NT2/D1 (cell line): ENCODE measurements around the gene NAALADL2.
"Not testable (repeated sequence)": the region's sequence is repeated elsewhere in the genome, so short reads cannot be mapped to it uniquely, and the experiment has no call there.

Source experiments
- DNase-seq: peaks from one replicate; pipeline ENCODE4 v3.0.0-alpha.2; 2011; ENCODE audit warnings: low read depth, low spot score
- H3K27me3 ChIP-seq: 2 replicates; pipeline ENCODE4 v1.6.0; 2011; ENCODE audit warnings: mild to moderate bottlenecking; ENCODE audit not compliant: insufficient read length, insufficient read depth
- H3K36me3 ChIP-seq: 2 replicates; pipeline ENCODE4 v1.6.1; 2011; ENCODE audit warnings: mild to moderate bottlenecking, low read length, mixed read lengths; ENCODE audit not compliant: insufficient read depth, insufficient read length
- H3K4me1 ChIP-seq: 2 replicates; pipeline ENCODE4 v1.5.1; 2011; ENCODE audit not compliant: insufficient read depth, insufficient read length
- H3K4me3 ChIP-seq: 2 replicates; pipeline ENCODE4 v1.5.1; 2011; ENCODE audit warnings: low read depth; ENCODE audit not compliant: insufficient read length
- H3K9ac ChIP-seq: 2 replicates; pipeline ENCODE4 v1.6.0; 2011; ENCODE audit warnings: low read depth; ENCODE audit not compliant: insufficient read length
- H3K9me3 ChIP-seq: 2 replicates; pipeline ENCODE4 v1.5.1; 2011; ENCODE audit warnings: mild to moderate bottlenecking, low read length; ENCODE audit not compliant: insufficient read depth
- SUZ12 ChIP-seq: IDR thresholded peaks from 2 replicates; pipeline ENCODE4 v1.6.1; 2011; ENCODE audit not compliant: insufficient read length, insufficient read depth; ENCODE audit errors: extremely low read depth
- YY1 ChIP-seq: IDR thresholded peaks from 2 replicates; pipeline ENCODE4 v1.6.1; 2011; ENCODE audit not compliant: insufficient read length, insufficient read depth
- ZNF274 ChIP-seq: IDR thresholded peaks from 2 replicates; pipeline ENCODE4 v1.6.1; 2011; ENCODE audit warnings: mild to moderate bottlenecking, low read depth, low read length

NAALADL2 gene

DNA sequence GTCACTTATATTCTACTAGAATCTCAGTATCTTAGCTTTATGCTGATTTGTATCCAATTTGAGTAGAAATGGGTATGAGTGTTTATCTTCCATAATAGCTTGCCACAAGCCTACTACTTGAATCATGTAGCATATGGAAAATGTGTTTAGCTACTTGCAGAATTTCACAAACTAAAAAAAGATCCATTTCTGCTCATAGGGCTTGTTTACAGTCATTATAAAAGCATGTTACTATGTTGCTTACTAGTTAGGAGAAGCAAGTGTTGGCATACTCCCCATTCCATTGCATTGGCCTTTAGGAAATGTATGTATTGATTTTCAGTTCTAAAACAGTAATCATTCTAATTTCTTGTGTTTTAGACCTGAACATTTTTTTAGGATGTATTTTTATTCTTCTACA, 939.2 kb downstream of the NAALADL2 start:
- Histone ChIP-seq H3K4me1 (no peaks in the 10 kb centered on the region), H3K27me3 (no peaks in the 10 kb centered on the region), H3K9me3 (no peaks in the 10 kb centered on the region), H3K36me3 (no peaks in the 10 kb centered on the region), H3K9ac (no peak overlapping the region), H3K4me3 (no peak overlapping the region)
- no peak for DNase-seq
- no peak for TF ChIP-seq YY1
- no peak for TF ChIP-seq SUZ12
- TF ChIP-seq ZNF274, result no peak

DNA sequence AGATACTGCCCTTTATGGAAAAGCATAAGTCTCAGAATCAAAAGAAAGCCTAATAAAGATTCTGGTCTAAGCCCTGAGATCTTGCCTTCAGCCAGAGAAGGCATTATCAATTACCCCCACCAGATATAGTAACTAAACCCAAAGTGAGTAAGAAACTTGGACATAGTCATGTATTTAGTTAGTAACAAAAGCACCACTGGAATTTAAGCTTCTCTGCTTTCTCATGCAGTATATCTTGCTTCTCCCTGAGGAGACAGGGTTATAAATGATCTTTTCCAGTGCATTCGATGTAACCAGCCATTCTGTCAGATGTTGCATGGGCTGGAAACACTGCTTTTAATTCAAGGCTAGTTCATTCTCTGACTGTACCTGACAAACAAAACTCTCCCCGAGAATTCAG, 946.7 kb downstream of the NAALADL2 start:
- Histone ChIP-seq H3K9ac (no peak overlapping the region), H3K4me1 (no peaks in the 10 kb centered on the region), H3K27me3 (no peaks in the 10 kb centered on the region), H3K9me3 (no peaks in the 10 kb centered on the region), H3K36me3 (no peaks in the 10 kb centered on the region), H3K4me3 (no peak overlapping the region)
- no peak for TF ChIP-seq SUZ12
- no peak for TF ChIP-seq ZNF274
- TF ChIP-seq YY1, result no peak
- DNase-seq, result no peak

DNA sequence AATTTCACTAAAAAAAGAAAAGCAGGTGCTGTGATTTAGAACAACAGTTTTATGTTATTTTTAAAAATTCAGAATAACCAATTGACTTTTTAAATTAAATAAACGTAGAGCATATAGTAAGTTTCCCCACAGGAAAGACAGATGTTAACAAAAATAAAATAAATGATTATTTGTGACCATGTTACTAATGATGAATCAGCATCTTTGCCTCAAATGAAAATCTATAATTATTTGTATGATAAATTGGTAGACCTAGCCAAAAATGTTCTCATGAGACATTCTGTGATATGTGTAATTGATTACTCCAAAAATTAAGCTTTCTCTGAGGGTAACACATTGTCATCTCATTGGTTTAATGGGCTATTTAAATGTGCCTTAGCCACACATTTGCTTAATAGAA, 948.0 kb downstream of the NAALADL2 start:
- TF ChIP-seq SUZ12 (no peak), ZNF274 (no peak), YY1 (no peak)
- Histone ChIP-seq H3K4me3 (no peak overlapping the region), H3K36me3 (no peaks in the 10 kb centered on the region), H3K9ac (no peak overlapping the region), H3K4me1 (no peaks in the 10 kb centered on the region), H3K9me3 (no peaks in the 10 kb centered on the region), H3K27me3 (no peaks in the 10 kb centered on the region)
- DNase-seq, result no peak

DNA sequence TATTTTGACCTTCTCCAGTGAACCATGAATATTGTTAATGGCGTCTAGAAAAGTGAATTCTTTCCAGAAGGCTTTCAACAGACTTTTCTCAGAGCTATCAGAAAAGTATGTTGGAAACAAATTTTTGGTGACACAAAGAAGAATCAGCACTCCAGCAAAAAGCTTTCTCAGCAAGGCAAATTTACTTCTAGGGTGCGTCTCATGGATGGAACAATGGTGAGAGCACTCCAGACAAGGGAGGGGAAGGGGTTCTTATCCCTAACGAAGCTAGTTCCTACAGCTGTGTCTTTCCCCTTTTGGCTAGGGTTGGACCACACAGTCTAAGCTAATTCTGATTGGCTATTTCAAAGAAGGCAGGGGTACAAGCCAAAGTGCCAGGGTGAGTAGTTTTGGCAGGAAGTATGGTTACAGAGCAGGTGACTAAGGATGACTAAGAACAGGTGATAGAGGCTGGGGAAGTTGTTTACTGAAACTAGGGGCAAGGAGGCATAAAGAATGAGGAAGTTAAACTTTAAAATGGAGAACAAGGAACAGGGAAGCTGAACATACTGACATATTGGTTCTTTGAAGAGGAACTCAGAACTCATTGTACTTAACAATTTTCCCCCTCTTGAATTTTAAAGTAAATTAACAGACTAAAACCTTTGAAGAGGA, 959.8 kb downstream of the NAALADL2 start:
- Histone ChIP-seq H3K4me3 (no peak overlapping the region), H3K36me3 (no peaks in the 10 kb centered on the region), H3K27me3 (no peaks in the 10 kb centered on the region), H3K9ac (no peak overlapping the region), H3K4me1 (no peaks in the 10 kb centered on the region), H3K9me3 (peaks cover 51% of the 10 kb centered on the region)
- no peak for DNase-seq
- TF ChIP-seq YY1 (no peak), SUZ12 (no peak), ZNF274 (no peak)

DNA sequence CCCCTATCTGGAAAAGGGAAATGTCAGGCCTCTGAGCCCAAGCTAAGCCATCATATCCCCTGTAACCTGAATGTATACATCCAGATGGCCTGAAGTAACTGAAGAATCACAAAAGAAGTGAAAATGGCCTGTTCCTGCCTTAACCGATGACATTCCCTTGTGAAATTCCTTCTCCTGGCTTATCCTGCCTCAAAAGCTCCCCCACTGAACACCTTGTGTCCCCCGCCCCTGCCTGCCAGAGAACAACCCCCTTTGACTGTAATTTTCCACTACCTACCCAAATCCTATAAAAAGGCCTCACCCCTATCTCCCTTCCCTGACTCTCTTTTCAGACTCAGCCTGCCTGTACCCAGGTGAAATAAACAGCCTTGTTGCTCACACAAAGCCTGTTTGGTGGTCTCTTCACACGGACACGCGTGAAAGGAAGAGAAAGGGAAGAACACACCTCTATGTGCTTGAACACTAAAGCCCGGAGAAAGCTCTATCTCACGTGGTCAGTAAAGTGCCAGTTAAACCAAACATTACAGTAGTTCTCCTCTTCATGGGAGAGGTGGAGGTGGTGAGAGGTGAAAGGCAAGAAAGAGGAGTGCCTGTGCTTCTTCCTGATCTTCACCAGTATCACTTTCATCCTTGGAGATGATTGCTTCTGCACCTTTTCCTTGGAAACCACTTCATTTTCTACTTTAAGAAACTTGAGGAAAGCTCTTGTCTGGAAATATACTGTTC, 963.8 kb downstream of the NAALADL2 start:
- H3K4me1 ChIP-seq, H3K4me3 ChIP-seq, H3K27me3 ChIP-seq, H3K36me3 ChIP-seq, H3K9ac ChIP-seq, DNase-seq: not testable (repeated sequence)
- peaks cover 51% of the 10 kb centered on the region for H3K9me3 ChIP-seq

DNA sequence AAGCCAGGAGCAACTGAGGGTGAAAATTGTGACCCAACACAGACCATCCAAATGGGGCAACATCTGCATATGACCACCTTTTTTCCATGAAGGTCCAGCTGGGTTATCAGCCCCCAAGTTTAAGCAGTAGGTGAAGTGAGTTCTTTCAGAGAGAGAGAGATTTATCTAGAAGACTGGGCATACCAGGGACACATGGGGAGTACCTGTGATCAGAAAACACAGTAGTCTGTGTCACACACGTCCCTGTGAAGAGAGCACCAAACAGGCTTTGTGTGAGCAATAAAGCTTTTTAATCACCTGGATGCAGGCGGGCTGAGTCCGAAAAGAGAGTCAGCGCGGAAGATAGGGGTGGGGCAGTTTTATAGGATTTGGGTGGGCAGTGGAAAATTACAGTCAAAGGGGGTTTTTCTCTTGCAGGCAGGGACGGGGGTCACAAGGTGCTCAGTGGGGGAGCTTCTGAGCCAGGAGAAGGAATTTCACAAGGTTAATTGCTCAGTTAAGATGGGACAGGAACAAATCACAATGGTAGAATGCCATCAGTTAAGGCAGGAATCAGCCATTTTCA, 966.0 kb downstream of the NAALADL2 start:
- not testable (repeated sequence) for H3K36me3 ChIP-seq, H3K27me3 ChIP-seq, H3K4me3 ChIP-seq, H3K9ac ChIP-seq, DNase-seq, H3K4me1 ChIP-seq
- peaks cover 29% of the 10 kb centered on the region for H3K9me3 ChIP-seq

DNA sequence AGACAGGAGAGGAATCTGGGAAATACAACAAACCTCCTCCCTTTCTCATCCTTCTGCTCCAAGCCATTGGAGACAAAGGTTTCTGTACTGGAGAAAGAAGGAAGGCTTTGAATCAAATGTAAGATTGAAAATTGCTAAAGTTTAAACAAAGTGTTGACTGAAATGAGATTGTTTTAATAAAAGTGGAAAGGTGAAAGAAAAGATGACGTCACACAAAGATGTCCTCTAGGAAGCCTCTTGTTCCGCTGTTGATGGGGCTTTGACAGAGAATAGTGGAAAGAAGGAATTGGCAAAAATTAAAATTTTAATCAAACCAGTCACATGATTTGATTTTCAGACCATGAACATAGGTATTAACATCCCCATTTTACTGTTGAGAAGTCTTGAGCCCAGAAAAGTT, 967.6 kb downstream of the NAALADL2 start:
- no peak overlapping the region for H3K9ac ChIP-seq
- no peaks in the 10 kb centered on the region for H3K4me1 ChIP-seq
- H3K9me3 ChIP-seq, result peaks cover 21% of the 10 kb centered on the region
- no peak for DNase-seq
- H3K4me3 ChIP-seq, result no peak overlapping the region
- H3K36me3 ChIP-seq, result no peaks in the 10 kb centered on the region
- H3K27me3 ChIP-seq, result no peaks in the 10 kb centered on the region
- TF ChIP-seq ZNF274 (no peak), SUZ12 (no peak), YY1 (no peak)

DNA sequence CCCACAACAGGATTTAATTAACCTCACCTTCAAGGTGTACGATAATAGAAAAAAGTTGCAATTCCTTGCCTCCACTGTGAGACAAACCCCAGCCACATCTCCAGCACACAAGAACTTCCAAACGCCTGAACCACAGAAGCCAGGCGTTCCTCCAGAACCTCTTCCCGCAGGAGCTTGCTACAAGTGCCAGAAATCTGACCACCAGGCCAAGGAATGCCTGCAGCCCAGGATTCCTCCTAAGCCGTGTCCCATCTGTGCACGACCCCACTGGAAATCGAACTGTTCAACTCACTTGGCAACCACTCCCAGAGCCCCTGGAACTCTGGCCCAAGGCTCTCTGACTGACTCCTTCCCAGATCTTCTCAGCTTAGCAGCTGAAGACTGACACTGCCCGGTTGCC, 970.7 kb downstream of the NAALADL2 start:
- H3K4me3 ChIP-seq, H3K9ac ChIP-seq, DNase-seq, H3K36me3 ChIP-seq, H3K4me1 ChIP-seq, H3K27me3 ChIP-seq: not testable (repeated sequence)
- peaks cover 10% of the 10 kb centered on the region; the same call in 1 of the 2 replicates for H3K9me3 ChIP-seq

DNA sequence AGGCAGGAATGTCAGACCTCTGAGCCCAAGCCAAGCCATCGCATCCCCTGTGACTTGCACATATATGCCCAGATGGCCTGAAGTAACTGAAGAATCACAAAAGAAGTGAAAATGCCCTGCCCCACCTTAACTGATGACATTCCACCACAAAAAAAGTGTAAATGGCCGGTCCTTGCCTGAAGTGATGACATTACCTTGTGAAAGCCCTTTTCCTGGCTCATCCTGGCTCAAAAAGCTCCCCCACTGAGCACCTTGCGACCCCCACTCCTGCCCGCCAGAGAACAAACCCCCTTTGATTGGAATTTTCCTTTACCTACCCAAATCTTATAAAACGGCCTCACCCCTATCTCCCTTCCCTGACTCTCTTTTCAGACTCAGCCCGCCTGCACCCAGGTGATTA, 976.6 kb downstream of the NAALADL2 start:
- H3K4me1 ChIP-seq, H3K9ac ChIP-seq, H3K27me3 ChIP-seq: not testable (repeated sequence)

More for the DNA sequence above, 976.6 kb downstream of the NAALADL2 start:
- H3K4me3 ChIP-seq, H3K36me3 ChIP-seq, DNase-seq: not testable (repeated sequence)
- H3K9me3 ChIP-seq, result peaks cover 13% of the 10 kb centered on the region
